ENCODE measurements around the gene FBLN2.
A peak's percentile ranks its signal among the peaks of the same experiment; 100 is the strongest.

Gene FBLN2

GRCh38 chr3:13682331-13683013 lies 133.5 kb downstream of the FBLN2 start:
- no peak for TF ChIP-seq CTCF (IDR thresholded peaks at IDR 0.05)
- Mint-ChIP-seq H3K9me3 (no peaks in the 10 kb centered on the region), H3K4me1 (peaks cover 36% of the 10 kb centered on the region), H3K27me3 (ENCODE audit: low read depth, poor library complexity) (peaks cover 16% of the 10 kb centered on the region), H3K27ac (peak overlapping the region; percentile 61), H3K4me3 (no peak overlapping the region), H3K36me3 (ENCODE audit: low read depth) (no peaks in the 10 kb centered on the region)
- no peak for DNase-seq

- Mint-ChIP-seq H3K36me3 (ENCODE audit: low read depth) (no peaks in the 10 kb centered on the region), H3K4me3 (no peak overlapping the region), H3K4me1 (peaks cover 44% of the 10 kb centered on the region), H3K27ac (no peak overlapping the region), H3K27me3 (ENCODE audit: low read depth, poor library complexity) (peaks cover 9% of the 10 kb centered on the region), H3K9me3 (no peaks in the 10 kb centered on the region)
- no peak for TF ChIP-seq CTCF (IDR thresholded peaks at IDR 0.05)
- no peak for DNase-seq
Measured at GRCh38 chr3:13683288-13683687, 134.4 kb downstream of the FBLN2 start.

GRCh38 chr3:13683772-13684171 lies 134.8 kb downstream of the FBLN2 start:
- Mint-ChIP-seq H3K36me3 (ENCODE audit: low read depth) (no peaks in the 10 kb centered on the region), H3K4me3 (no peak overlapping the region), H3K9me3 (no peaks in the 10 kb centered on the region), H3K4me1 (peaks cover 44% of the 10 kb centered on the region), H3K27me3 (ENCODE audit: low read depth, poor library complexity) (peaks cover 7% of the 10 kb centered on the region), H3K27ac (no peak overlapping the region)
- no peak for DNase-seq
- no peak for TF ChIP-seq CTCF (IDR thresholded peaks at IDR 0.05)

- no peak for DNase-seq
- H3K4me1 Mint-ChIP-seq: peaks cover 44% of the 10 kb centered on the region
- peaks cover 11% of the 10 kb centered on the region for H3K27me3 Mint-ChIP-seq (ENCODE audit: low read depth, poor library complexity)
- H3K36me3 Mint-ChIP-seq (ENCODE audit: low read depth): no peaks in the 10 kb centered on the region
- H3K9me3 Mint-ChIP-seq: no peaks in the 10 kb centered on the region
- H3K4me3 Mint-ChIP-seq: no peak overlapping the region
- no peak for TF ChIP-seq CTCF (IDR thresholded peaks at IDR 0.05)
- H3K27ac Mint-ChIP-seq: no peak overlapping the region
Measured at GRCh38 chr3:13684350-13684749, 135.4 kb downstream of the FBLN2 start.

GRCh38 chr3:13684854-13685253 lies 135.9 kb downstream of the FBLN2 start:
- Mint-ChIP-seq H3K27me3 (ENCODE audit: low read depth, poor library complexity) (peaks cover 8% of the 10 kb centered on the region), H3K9me3 (no peaks in the 10 kb centered on the region), H3K27ac (no peak overlapping the region), H3K4me1 (peaks cover 44% of the 10 kb centered on the region), H3K4me3 (no peak overlapping the region), H3K36me3 (ENCODE audit: low read depth) (no peaks in the 10 kb centered on the region)
- no peak for DNase-seq
- no peak for TF ChIP-seq CTCF (IDR thresholded peaks at IDR 0.05)

GRCh38 chr3:13685721-13686120 lies 136.8 kb downstream of the FBLN2 start:
- H3K36me3 Mint-ChIP-seq (ENCODE audit: low read depth): no peaks in the 10 kb centered on the region
- TF ChIP-seq CTCF (IDR thresholded peaks at IDR 0.05): no peak

More at GRCh38 chr3:13685721-13686120, 136.8 kb downstream of the FBLN2 start:
- peaks cover 3% of the 10 kb centered on the region for H3K27me3 Mint-ChIP-seq (ENCODE audit: low read depth, poor library complexity)
- DNase-seq: no peak
- H3K4me1 Mint-ChIP-seq: peaks cover 44% of the 10 kb centered on the region
- H3K9me3 Mint-ChIP-seq: no peaks in the 10 kb centered on the region
- H3K4me3 Mint-ChIP-seq: no peak overlapping the region
- no peak overlapping the region for H3K27ac Mint-ChIP-seq

All from nephron progenitor cell (in vitro differentiated cells).